Stimulated activated CD4-positive, alpha-beta T cell treated with anti-CD3 and anti-CD28 coated beads, Interleukin-1b, Interleukin-23, amount 100 ng/mL, for 48 hours (primary cell): ENCODE data around the gene ADK.
"Not testable (repeated sequence)": the region's sequence is repeated elsewhere in the genome, so short reads cannot be mapped to it uniquely, and the experiment has no call there.

ENCODE experiments used
- DNase-seq: peaks from one replicate; pipeline ENCODE4 v3.0.0-alpha.2; 2020

ADK gene

GRCh38 chr10:74146980-74147379, 4.0 kb upstream of the ADK start:
- not testable (repeated sequence) for DNase-seq

GRCh38 chr10:74150204-74150989, 624 bp upstream of the ADK start, which contains the start of gene AP3M1:
Gene AP3M1 (minus strand): TSS chr10:74150828. CDS start chr10:74138379, 12,449 bp downstream.
- peak; percentile 83 for DNase-seq

- DNase-seq, result no peak
These were observed 1.1 kb downstream of the ADK start for GRCh38 chr10:74151879-74152722.

DNA sequence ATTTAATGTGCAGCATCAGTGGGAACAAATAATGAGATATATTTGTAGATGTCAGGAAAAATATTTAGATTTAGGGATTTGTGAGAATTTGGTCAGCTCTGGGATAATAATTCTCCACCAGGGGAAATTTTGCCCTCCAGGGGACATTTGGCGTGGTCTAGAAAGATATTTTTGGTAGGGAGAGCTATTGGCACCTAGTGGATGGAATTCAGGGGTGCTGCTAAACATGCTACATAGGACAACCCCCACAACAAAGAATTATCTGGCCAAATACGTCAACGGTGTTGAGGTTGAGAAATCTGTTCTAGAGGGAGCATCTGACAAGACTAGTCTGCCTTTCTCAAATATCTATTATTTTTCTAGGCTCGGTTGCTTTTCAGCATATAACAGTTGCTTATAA, 2.1 kb downstream of the ADK start:
- DNase-seq, result no peak

DNA sequence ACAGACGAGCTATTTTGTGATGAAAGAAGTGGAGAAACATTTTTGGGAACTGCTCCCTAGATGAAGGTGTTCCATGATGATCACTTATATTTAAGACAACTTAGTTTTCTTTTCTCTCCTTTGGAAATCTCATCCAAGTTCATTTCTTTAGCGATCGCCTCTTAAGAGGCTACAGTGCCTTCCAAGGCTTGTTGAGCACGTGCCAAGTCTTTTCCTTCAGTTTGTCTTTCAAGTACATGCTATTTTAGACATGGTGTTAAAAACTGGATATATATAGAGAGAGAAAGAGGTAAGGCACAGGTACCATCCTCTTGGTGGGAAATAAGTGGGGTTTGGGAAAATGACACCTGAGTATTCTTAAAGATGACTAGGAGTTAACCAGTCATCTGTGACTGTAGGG, 2.7 kb downstream of the ADK start:
- no peak for DNase-seq

DNA sequence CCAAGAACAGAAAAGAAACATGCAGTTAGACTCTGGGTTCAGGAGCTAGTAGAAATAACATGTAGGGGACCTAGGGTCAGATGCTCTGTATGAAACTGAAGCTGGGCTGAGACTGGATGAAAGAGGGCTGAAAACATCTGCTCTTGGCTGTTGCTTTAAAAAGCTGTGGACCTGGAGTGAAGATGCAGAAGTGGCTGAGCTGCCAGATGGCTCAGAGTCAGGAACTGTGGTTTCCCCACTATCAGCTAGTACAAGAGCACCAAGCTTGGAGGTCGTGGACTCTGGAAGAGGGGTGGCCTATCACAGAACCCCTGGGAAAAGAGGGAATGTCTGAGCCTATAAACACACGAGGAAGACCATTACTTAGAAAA, 5.9 kb downstream of the ADK start:
- no peak for DNase-seq

DNA sequence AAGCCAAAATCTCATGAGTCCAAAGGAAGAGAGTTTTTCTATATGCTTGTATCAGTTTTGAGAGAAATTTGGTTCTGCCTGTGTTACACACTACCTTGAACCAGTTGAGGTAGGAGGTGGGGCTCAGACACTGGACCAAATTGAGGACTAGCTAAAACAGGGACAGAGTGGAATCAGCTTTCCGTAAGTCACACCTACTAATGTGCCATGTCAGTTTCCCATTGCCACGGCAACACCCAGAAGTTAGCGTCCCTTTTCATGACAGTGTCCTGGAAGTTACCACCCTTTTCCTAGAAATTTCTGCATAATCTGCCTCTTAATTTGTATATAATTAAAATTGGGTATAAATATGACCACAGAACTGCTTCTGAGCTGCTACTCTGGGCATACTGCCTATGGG, 9.0 kb downstream of the ADK start:
- no peak for DNase-seq

GRCh38 chr10:74163319-74164068, 12.5 kb downstream of the ADK start:
- no peak for DNase-seq

DNA sequence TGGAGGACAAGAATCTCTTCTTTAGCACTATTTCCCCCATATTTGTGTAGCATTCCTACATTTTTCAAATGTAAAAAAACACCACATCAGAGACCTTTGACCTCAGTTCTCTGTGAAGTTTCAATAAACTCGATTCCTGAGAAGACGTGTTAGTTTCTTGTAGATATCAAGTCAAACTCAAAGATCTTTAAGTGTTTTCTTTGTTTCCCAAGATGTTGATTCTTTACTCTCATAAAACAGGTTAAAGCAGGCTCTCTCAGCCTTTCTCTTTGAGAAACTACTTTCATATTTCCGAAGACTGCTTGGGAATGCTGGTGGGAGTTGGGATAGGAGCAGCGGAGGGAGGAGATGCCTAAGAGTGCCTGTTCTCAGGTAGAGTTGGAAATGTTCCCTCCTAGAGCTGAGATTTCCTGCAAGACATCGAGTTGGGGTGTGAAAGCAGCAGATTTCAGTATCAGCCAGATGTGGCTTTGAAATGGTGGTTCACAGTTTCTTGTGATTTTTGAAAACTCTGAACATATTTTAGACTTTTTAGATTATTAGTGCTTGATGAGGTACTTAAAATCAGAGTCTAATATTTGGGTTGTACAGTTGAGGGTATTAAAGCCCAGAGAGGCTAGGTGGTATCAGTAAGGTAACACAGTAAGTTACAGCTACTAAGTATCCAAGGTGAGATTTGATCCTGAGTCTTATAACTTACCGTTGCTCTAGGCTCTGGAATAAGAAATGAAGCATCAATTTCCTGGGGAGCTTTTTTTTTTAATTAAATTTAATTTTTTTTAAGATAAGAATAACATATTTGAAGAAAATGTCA, 13.9 kb downstream of the ADK start:
- no peak for DNase-seq

- no peak for DNase-seq
These were observed 14.5 kb downstream of the ADK start for GRCh38 chr10:74165530-74165901.

DNA sequence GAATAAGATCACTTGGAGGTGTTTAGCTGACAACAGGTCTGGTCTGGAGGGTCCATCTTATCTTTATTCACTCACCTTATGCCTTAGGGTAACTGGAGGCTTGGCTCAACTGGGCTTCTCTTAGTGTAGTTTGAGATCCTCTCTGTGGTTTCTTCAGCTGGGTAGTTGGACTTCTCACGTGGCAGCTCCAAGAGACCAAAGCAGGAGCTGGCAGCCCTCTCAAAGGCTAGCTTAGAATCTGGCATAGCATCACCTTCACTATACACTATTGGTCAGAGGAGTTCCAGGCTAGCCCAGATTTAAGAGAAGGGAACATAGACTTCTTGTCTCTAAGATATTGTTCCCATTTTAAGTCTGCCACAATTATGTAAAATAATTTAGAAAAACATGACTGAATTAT, 16.4 kb downstream of the ADK start:
- no peak for DNase-seq

- no peak for DNase-seq
These were observed 20.6 kb downstream of the ADK start for GRCh38 chr10:74171625-74172024.

- no peak for DNase-seq
These were observed 23.5 kb downstream of the ADK start for GRCh38 chr10:74174521-74174920.

GRCh38 chr10:74175510-74176379, 24.7 kb downstream of the ADK start:
- DNase-seq, result no peak

DNA sequence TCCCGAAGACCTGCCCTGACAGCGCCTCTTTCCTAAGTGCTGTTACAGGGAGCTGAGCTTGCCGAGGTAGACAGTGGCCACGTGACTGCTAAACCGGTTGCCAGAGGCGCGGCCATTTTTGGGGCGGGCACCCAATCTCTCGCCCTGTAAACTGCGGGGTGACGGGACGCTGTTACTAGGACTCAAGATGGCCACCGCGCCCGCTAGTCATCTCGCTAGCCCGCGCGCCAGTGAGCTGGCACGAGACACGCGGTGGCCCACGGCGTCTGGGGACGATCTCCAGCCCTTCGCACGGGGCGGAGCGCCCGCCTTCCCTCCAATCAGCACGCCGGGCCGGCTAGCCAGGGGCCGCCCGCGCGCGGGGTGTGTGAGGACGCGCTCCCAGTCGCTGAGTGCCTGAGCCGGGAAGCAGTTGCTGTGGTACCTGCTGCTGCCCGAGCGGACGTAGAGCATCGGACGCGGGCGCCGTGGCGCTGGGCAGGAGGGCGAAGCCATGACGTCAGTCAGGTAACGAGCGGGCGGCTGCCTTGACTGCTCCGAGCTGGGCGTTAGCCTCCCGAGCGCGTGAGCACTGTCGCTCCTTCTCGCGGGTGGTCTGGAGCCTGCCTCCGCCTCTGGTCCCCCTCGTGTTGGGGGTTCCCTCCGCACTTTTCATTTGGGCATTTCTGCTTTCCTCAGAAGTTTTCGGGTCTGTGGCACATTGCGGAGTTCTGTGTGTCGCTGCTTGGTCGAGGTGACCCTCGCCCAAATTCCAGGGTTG, 25.5 kb downstream of the ADK start:
- peak; percentile 98 for DNase-seq

DNA sequence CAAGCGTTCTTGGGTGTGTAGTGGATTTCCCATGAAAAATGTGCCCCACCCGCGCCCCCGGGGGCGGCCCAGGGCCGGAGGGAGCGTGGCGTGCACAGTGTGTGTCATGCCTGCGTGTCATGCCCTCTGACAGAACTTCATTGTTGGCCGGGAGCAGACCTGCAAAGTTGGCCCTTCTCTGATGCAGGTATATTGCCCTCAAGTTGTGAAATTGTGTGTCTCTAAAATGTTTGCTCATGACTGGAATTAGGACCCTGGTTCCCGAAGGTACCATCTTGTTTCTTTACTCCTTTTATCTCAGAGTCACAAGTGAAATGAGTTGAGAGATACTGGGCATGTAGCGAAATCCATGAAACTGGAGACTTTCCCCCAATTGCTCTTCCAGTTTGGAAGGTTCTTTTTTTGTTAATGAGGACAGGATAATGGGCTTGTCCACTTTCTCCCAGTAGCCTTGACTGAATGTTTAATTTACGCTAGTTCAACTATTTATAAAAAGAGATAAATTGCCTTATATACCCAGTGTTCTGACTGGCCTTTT, 26.2 kb downstream of the ADK start:
- DNase-seq, result peak; percentile 47

- DNase-seq, result no peak
These were observed 27.2 kb downstream of the ADK start for GRCh38 chr10:74178042-74178791.

DNA sequence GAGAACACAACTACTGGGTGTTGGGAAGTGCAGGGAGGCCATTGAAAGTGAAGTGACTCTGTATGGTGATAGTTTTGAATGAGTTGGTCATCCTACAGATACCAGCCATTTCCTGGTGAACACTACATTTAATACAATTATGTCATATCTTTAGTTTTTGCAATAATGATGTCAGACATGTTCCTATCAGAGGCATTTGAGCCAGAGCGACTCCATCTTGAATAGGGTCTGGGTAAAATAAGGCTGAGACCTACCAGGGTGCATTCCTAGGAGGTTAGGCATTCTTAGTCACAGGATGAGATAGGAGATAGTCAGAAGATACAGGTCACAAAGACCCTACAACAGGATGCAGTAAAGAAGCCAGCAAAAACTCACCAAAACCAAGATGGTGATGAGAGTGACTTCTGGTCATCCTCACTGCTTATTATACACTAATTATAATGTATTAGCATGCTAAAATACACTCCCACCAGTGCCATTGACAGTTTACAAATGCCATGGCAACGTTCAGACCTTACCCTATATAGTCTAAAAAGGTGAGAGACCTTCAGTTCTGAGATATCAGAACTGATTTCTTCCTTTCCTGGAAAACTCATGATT, 28.2 kb downstream of the ADK start:
- no peak for DNase-seq

DNA sequence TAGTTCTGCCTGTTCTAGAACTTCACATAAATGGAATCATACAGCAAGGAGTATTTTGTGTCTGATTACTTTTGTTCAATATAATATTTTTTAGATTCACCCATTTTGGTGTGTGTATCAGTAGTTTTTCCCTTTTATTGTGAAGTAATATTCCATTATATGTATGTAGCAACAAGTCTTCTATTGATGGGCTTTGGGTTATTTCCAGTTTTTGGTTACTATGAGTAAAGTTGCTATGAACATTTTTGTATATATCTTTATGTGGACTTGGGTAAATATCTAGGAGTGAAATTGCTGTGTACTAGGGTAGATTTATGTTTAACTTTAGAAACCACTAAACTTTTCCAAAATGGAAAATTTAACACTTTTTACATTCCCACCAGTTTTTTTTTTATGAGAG, 35.7 kb downstream of the ADK start:
- no peak for DNase-seq
